Measurements from ENCODE around the gene PIK3CA.

Gene PIK3CA

GRCh38 chr3:179158336-179159039 is 10.3 kb downstream of the PIK3CA start:
- DNase-seq (ENCODE audit: low read depth): no peak

- DNase-seq (ENCODE audit: low read depth): no peak
Measured at GRCh38 chr3:179163503-179163902, 15.3 kb downstream of the PIK3CA start.

GRCh38 chr3:179164857-179165256 is 16.7 kb downstream of the PIK3CA start:
- no peak for DNase-seq (ENCODE audit: low read depth)

- DNase-seq (ENCODE audit: low read depth): no peak
Measured at GRCh38 chr3:179166561-179167201, 18.5 kb downstream of the PIK3CA start.

GRCh38 chr3:179168918-179169317 is 20.8 kb downstream of the PIK3CA start:
- no peak for DNase-seq (ENCODE audit: low read depth)

GRCh38 chr3:179172546-179172945 is 24.4 kb downstream of the PIK3CA start:
- no peak for DNase-seq (ENCODE audit: low read depth)

- DNase-seq (ENCODE audit: low read depth): no peak
Measured at GRCh38 chr3:179174316-179174715, 26.2 kb downstream of the PIK3CA start.

GRCh38 chr3:179174898-179175297 is 26.7 kb downstream of the PIK3CA start:
- DNase-seq (ENCODE audit: low read depth): no peak

GRCh38 chr3:179175358-179175757 is 27.2 kb downstream of the PIK3CA start:
- no peak for DNase-seq (ENCODE audit: low read depth)

GRCh38 chr3:179177611-179178010 is 29.5 kb downstream of the PIK3CA start:
- DNase-seq (ENCODE audit: low read depth): no peak

GRCh38 chr3:179179256-179179655 is 31.1 kb downstream of the PIK3CA start:
- no peak for DNase-seq (ENCODE audit: low read depth)

GRCh38 chr3:179179979-179180759 is 32.0 kb downstream of the PIK3CA start:
- DNase-seq (ENCODE audit: low read depth): no peak

- DNase-seq (ENCODE audit: low read depth): no peak
Measured at GRCh38 chr3:179181021-179181472, 32.9 kb downstream of the PIK3CA start.

- no peak for DNase-seq (ENCODE audit: low read depth)
Measured at GRCh38 chr3:179181993-179182551, 33.9 kb downstream of the PIK3CA start.

- DNase-seq (ENCODE audit: low read depth): no peak
Measured at GRCh38 chr3:179182902-179183301, 34.7 kb downstream of the PIK3CA start.

- DNase-seq (ENCODE audit: low read depth): no peak
Measured at GRCh38 chr3:179184826-179185225, 36.7 kb downstream of the PIK3CA start.

- DNase-seq (ENCODE audit: low read depth): no peak
Measured at GRCh38 chr3:179186426-179186825, 38.3 kb downstream of the PIK3CA start.

- no peak for DNase-seq (ENCODE audit: low read depth)
Measured at GRCh38 chr3:179189759-179190158, 41.6 kb downstream of the PIK3CA start.

- no peak for DNase-seq (ENCODE audit: low read depth)
Measured at GRCh38 chr3:179190581-179190980, 42.4 kb downstream of the PIK3CA start.

- DNase-seq (ENCODE audit: low read depth): no peak
Measured at GRCh38 chr3:179192542-179192941, 44.4 kb downstream of the PIK3CA start.

GRCh38 chr3:179194931-179195330 is 46.8 kb downstream of the PIK3CA start:
- DNase-seq (ENCODE audit: low read depth): no peak

GRCh38 chr3:179196098-179196497 is 47.9 kb downstream of the PIK3CA start:
- no peak for DNase-seq (ENCODE audit: low read depth)

- DNase-seq (ENCODE audit: low read depth): no peak
Measured at GRCh38 chr3:179196700-179197099, 48.5 kb downstream of the PIK3CA start.

All from stimulated activated CD8-positive, alpha-beta memory T cell treated with anti-CD3 and anti-CD28 coated beads, Interleukin-4, amount 100 ng/mL, for 24 hours (primary cell).